Effector CD8-positive, alpha-beta T cell (primary cell): ENCODE data around the gene CTNNA1.

ENCODE experiments used
- DNase-seq: peaks from one replicate; lab custom pipeline; 2025; lab: John Stamatoyannopoulos, UW

Gene CTNNA1

DNA sequence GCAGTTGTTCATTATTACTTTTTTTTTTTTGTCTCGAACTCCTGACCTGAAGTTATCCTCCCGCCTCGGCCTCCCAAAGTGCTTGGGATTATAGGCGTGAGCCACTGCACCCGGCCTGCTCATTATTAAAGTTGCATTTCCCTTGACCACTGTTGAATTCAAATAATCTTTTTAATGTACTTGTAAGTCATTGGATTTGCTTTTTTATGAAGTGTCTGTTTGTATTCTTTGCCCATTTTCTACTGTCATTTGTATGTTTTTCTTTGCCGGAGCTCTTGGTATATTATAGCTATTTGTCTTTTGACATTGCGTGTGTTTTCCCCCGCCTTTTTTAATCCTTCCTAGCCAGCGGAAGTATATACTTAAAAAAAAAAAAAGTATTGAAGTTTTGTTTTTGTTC is 99.9 kb downstream of the CTNNA1 start:
- no peak for DNase-seq

DNA sequence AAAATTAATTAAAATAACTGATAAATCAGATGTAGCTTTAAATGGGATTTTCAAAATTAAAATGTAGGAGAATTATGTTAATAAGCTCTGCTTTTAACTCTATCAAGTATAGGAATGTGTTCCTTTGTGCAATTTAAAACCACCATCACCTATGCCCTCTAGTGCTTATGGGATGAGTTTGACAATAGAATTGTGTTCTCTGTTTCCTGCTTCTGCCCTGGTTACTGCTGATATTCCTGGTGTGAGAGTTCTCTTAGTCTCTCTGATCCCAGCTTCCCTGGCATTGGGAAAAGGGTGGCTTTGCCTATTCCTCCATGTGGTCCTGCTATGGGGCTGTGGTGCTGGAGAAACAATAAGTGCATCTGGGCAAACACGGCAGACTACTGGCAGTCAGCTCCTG is 113.8 kb downstream of the CTNNA1 start:
- no peak for DNase-seq

DNA sequence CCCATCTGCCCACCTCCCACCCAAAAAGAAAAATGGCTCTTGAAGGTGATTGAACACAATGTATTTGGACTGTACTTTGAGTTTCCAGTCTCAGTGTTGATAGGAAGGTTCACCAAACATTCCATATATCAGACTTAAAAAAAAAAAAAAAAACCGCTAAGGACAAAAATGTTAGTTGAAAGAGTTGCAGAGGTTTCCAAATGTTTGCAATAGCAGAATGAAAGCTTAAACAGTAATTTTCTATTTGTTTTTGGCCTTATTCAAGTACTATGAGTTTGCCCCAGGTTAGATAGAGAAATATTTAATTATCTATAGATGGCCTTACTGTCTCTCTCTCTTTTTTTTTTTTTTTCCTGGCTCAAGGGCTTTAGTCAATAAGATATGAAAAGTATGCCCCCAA is 115.8 kb downstream of the CTNNA1 start:
- DNase-seq = no peak

DNA sequence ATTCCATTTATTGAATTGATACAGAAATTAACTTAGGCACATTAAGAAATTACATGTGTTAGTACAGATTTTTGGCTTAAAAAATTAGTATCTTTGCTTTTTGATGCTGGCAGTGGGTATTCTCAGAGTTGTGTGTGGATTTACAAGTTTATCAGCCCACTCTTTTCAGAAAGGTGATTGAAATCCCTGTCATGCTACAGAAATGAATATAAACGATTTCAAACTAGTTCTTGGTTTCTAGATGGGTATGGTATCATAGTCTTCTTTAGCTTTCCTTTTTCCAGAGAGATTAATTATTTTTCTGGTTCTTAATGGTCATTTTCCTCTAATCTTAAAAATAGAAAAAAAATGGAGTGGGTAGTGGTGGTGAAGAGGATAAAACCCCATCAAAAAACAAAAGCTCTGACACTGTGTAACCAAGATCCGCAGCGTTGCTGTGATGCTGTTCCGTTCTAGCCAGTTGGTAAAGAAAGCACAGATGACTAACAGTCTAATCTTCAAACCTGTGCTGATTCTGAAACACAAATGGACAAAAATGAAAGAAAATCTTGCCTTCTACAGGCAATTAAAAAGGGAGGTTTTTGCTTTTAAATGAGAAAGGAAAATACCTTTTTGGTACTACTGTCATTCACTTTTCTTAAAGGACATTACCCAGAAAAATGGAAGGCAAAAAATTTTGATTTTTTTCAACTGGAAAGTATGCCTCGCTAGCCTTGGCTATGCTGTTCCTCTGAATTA is 116.7 kb downstream of the CTNNA1 start:
- DNase-seq = no peak

DNA sequence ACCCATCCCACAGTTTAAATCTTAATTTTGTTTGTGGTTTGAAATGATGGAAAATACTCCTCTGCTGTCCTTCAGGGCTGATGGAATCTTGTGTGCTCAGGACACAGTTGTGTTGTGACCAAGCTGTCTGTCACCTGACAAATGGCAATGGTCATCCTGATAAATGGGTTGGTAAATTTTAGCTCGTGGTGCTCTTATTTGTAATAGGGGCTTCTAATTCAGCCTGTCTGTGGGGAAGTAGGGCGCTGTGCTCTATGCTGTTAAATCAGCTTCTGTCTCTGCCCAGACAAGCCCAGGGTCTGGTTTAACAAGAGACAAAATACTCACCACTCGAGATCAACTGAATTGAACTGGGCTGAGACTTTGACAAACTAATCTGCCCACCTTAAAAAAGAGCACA is 117.4 kb downstream of the CTNNA1 start:
- no peak for DNase-seq

DNA sequence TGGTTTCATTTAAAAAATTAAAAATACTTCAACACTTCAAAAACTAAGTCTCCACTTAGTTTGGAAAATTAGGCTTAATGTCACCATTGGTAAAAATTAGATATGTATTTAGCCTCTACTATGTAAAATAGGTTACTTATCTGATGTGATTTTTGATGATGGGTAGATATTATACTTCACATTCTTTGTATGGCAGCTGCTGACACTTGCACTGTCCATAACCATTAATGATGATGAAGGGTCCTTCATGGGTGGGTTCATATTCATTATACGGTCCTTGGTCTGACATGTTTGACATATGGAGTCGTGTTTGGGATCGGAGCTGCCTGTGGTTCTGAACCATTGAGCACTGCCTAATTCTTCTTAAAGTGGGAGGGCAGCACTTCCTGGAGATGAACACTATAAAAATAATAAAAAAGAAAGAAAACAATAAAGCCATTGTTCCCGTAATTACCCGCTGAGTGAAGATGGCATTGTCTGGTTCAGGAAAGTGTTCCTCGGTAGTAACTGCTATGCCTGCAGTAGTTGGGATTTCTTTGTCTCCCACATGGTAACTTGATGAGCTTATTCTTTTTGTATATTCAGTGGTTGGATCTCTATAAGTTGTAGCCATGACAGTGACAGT is 119.7 kb downstream of the CTNNA1 start:
- DNase-seq = no peak

DNA sequence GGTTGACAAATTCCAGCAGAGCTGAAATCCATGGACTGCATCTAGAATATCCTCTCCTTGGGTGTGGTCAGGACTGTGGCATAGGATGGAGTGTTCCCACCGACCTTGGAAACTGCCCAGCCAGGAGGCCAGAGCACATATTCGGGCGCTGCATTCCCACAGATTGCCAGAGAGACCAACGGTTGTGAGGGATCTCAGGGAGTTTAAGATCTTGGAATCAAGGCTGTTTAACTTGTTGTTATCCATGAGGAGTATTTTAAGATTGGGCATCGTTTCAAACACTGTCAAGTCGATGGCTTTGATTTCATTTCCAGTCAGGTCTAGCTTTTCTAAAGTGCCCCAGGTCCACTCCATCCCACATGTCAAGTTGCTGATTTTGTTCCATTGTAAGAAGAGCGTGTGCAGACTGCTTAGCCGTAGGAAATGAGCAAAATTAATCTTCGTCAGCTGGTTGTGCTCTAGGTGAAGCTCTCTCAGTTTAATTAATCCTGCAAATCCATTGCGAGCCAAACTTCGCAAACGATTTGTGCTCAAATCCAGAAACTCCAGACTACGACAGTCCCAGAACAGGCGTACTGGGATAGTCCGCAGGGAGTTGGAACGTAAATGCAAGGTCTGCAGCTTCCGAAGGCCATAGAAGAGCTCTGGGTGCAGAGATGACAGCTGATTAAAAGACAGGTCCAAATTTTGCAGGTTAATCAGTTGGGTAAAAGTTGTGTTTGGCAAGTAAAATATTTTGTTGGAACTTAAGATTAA is 120.4 kb downstream of the CTNNA1 start:
- no peak for DNase-seq

DNA sequence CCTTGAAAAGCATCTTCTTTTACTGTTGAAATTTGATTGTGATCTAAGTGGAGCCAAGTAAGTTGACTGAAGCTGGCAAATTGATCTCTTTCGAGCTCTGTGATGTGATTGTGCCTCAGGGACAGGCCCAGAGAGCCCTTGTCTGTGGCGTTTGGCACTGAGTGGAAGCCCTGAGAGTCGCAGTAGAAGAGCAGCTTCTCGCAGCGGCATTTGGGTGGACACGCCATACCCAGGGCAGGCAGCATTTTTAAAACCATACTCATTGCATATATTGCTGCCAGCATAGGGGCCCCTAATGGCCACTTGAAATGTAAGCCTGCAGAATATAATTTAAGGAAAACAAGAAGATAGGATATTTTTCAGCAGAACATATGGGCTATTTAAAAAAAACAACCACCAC is 121.0 kb downstream of the CTNNA1 start:
- DNase-seq = no peak

DNA sequence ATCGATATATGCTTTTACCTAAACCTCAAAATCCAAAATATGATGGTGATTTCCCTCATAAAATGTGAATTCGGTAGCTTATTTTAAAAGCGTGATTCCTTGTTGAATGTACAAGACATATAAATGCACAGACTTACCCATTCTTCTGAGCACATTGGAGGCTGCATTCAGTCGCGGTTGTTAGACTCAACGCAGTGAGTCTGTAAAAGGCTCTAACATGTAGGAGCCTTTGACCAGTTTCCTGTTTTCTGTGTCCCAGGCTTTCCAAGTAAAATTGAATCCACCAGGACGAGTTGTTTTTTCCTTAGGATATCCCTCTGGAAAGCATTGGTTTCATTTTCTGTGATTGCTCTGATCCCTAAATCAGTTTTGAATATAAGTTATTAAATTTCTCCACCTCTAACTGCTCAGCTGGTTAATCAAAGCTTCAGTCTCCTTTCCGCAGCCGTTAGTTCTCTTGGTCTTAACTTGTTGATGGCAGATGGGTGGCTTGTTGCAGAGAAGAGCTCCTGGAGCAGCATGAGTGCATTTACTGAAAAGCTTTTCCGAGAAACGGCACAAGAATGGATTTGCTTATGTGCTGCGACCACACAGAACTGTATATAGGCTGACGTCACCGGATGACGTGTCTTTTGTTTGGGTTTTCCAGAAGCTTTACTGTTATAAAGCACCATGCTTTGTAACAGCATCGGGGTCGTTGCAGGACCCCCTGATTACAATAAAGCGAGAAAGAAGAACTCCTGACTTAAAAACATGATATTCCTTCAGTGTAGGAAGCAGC is 121.7 kb downstream of the CTNNA1 start, which contains the start of gene LRRTM2:
Gene LRRTM2, minus strand, starts transcription at position 565 of the 781 bp plus-strand sequence. Its CDS starts 424 bp downstream, at position 141.
- no peak for DNase-seq

DNA sequence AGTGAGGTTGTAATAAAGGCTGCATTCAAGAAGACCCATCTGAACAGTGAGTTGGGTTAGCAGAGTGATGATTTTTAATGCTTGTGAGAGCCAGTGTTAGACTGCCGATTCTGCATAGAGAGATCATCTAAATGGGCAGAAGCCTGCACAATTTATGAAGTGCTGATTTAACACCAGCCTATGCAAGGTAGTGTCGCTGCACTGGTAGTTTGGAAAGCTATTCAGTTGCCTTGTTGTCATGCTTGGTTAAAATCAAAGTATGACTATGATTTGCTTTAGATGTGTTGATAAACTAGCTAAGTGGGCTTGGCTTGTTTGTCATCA is 122.3 kb downstream of the CTNNA1 start:
- no peak for DNase-seq

DNA sequence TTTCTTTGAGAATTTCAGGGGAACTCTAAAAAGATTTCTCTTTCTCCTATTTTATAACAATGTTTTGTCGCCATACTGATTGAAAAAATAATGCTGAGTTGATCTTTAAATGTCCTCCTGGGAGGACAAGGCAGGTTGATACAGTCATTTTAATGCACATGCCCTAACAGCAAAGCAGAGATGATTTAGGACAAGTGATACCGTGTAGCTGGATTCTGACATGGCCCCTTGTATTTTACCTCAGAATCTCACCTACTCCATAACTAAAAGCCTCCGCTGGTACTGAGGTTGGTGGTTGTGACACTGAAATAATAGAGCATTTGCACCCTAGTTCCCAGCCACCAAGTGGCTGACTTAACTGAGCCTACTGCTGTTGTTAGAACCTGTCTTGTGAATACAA is 122.7 kb downstream of the CTNNA1 start:
- DNase-seq = no peak

DNA sequence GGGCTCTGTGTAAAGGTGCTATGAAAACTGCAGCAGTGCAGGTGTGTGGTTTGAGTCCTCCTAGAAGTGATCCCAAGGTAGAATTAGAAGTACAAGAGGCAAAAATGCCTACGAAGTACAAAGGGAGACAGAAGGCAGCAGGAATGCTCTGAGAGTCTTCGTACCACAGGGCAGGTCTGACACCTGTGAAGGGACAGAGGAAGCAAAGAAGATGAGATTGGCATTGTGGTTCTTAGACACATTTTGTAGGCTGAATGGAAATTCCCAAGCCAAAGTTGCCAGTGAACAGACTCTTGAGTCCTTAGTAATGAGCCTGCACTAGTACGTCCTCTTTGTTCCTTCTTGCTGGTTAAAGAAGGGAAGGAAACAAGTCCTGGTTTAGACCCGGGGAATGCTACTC is 123.6 kb downstream of the CTNNA1 start:
- DNase-seq = no peak

DNA sequence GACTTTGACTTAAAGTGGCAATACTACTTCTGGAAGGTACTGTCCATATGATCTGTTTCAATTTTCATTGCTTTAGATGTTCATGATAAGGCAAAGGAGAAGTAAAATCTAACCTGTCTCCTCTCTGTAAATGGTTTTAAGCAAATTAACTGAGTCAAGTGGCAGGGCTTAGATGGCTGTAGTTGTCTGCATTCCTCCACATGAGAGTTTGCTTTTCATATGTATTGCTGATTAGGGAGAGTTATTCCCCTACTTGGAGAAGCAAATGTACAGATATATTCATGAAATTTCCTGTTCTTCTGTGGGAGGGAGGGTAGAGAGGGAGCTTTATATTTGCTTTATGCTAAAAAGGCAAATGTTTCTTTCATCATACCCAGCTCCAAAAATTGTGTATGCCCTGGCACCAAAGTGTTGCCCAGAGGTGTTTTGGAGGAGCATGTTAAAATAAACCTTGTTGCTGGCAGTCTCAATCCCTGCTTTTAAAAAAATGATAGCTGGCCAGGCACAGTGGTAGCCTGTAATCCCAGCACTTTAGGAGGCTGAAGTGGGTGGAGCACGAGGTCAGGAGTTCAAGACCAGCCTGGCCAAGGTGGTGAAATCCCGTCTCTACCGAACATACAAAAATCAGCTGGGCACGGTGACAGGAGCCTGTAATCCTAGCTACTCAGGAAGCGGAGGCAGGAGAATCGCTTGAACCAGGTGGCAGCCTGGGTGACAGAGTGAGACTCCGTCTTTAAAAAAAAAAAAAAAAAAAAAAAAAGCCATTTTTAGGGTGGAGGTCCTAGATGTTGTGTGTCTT is 125.4 kb downstream of the CTNNA1 start:
- DNase-seq = no peak

DNA sequence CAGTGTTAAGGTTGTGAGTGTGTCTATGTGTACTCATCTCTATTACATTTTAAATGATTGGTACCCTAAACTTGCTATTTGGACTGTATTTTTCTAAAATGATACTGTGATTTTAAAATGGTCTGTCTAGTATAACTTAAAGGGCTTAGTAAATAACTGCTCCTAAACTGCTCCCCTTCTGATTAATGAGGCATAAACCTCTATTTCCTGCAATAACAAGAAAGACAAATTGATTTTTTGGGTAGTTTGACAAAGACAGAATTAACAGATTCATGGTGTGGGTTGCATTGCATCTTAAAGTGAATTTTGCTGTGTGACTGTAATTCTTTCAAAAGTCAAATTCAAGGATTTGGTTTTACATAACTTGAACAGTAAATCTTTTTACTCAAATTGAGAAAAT is 130.0 kb downstream of the CTNNA1 start:
- no peak for DNase-seq

DNA sequence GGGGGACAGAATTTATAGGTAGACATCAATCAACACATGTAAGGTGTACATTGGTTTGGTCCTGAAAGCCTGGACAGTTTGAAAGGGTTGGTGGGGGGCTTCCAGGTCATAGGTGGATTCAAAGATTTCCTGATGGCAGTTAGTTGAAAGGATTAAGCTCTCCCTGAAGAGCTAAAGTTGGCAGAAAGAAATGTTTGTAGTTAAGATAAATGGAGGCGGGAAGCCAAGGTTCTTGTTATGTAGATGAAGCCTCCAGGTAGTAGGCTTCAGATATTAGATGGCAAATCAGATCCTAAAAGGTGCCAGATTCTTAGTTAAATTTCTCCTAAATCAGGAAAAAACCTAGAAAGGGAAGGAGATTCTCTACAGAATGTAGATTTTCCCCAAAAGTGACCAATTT is 130.9 kb downstream of the CTNNA1 start:
- no peak for DNase-seq

DNA sequence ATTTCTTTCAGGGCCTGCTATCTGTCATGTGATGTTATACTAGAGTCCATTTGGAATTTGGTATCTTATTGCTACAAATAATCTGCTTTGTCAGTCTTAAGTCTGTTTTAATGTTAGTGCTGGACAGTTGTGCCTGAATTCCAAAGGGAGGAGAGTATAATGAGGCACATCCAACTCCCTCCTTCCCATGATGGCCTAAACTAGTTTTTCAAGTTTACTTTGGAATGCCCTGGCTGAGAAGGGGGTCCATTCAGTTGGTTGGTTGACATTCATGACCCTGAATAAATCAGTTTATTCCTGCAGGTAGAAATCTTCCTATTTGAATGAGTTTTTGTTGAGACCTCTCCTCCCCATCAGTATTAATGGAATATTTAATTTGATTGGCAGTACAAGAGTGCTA is 131.3 kb downstream of the CTNNA1 start:
- DNase-seq = no peak

DNA sequence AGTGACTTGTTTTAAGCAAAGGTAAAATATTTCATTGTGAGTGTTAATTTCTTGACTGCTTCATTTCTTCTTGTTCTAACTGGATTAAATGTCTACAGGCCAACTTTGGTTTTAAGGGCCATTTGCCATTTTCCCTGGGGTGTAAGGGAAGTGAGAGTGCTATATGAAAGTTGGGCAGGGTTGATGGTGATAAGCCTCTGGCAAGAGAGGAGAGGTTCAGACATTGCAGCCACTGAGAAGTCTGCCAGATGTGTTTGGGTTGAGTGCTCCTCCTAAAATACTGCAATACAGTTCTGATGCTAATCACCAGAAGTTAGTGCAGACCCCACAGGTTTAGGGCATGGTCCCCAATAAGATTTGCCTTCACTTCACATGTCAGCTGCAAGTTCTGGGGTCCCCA is 136.8 kb downstream of the CTNNA1 start:
- no peak for DNase-seq

DNA sequence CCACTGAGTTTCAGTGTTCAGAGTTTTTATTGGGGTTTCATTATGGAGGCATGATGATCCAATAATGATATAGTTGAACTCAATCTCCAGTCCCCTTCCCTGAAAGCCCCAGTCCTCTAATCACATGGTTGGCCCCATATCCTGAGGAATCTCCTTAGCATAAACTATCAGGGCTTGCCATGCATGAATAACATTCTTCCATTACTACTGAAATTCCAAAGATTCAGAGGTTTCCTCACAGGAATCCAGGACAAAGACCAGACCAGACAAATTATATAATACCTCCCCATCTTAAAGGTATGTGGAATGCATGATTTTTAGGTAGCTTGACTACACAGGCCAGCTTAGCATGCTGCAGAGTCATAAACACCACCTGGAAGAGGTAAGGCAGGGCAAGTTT is 137.4 kb downstream of the CTNNA1 start:
- DNase-seq = no peak

DNA sequence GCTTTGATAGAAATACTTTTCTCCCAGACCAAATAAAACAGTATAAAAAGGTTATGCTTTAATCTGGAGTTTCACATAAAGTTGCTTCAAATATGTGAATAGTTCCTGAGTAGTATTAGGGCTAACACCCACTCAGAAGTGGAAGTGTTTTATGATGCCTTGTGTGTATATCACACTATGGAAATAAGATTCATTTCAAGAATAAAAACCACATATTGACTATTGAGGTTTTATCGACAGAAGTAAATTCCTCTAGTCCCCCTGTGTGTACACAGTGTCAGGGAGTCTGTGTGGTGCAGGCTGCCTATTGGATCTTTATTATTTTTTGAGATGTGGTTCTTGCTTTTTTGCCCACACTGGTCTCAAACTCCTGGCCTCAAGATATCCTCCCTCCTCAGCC is 142.7 kb downstream of the CTNNA1 start:
- no peak for DNase-seq

DNA sequence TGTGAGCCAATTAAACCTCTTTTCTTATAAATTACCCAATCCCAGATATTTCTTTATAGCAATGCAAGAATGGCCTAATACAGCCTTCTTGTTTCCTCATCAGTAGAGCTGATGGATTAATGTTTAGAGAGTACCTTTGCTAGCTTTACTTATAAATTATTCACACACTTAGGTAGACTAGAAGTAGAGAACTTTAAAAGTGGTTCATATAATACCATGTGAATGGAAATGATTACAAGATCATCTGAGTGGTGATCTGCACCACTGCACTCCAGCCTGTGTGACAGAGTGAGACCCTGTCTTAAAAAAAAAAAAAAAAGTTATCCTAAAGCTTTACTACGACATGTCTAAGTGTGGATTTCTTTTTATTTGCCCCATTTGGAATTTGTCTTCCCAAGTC is 145.1 kb downstream of the CTNNA1 start:
- DNase-seq = no peak

DNA sequence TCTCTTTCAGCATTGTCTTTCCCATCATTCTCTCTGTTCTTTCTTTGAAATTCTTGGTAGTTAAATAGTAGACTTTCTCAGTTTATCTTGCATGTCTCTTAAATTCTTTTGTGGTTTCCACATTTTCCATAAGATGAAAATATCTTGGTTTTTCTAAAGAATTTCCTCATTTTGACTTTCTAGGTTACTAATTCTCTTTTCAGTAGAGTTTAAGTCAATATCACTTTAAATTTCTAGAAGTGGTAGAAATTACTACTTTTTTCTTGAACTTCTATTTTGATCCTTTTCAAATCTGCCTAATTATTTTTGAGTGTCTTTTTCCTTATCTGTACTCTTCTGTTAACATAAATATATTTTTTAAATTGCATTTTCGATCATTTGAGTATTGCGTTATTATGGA is 145.5 kb downstream of the CTNNA1 start:
- DNase-seq = no peak
